Osteoblast (primary cell): ENCODE data around the gene AGBL1. TPM values are rescaled to one million over a fixed set of nuclear protein-coding genes. Genes with fewer than 3 reads are reported as not detected.

ENCODE experiments used
- DNase-seq: peaks from one replicate; pipeline ENCODE4 v3.0.0; 2011; ENCODE audit warnings: low spot score, mixed read lengths; ENCODE audit not compliant: insufficient read length; ENCODE audit errors: missing footprints
- H2AFZ ChIP-seq: 2 replicates; pipeline ENCODE4 v1.6.0; 2011; ENCODE audit warnings: mild to moderate bottlenecking, low read length
- H3K27ac ChIP-seq: 2 replicates; pipeline ENCODE4 v1.5.1; 2011; ENCODE audit warnings: mild to moderate bottlenecking, low read depth, low read length, moderate library complexity
- H3K27me3 ChIP-seq: 2 replicates; pipeline ENCODE4 v1.6.0; 2012; ENCODE audit warnings: mild to moderate bottlenecking, control low read depth, inconsistent platforms, low read length, moderate library complexity; ENCODE audit not compliant: insufficient read depth
- H3K36me3 ChIP-seq: 2 replicates; pipeline ENCODE4 v1.5.1; 2011; ENCODE audit warnings: mild to moderate bottlenecking, low read length, control low read depth, moderate library complexity; ENCODE audit not compliant: insufficient read depth
- H3K4me1 ChIP-seq: 2 replicates; pipeline ENCODE4 v1.5.1; 2011; ENCODE audit warnings: mild to moderate bottlenecking, low read length, control low read depth, moderate library complexity; ENCODE audit not compliant: insufficient read depth
- H3K4me2 ChIP-seq: 2 replicates; pipeline ENCODE4 v1.6.0; 2011; ENCODE audit warnings: mild to moderate bottlenecking, low read length; ENCODE audit not compliant: insufficient read depth
- H3K4me3 ChIP-seq: fragments of 200-600 bp; sonication (generic); 3 replicates; pipeline ENCODE4 v1.5.1; 2012; ENCODE audit warnings: mild to moderate bottlenecking, low read length, inconsistent platforms; ENCODE audit not compliant: insufficient read depth
- H3K79me2 ChIP-seq: 2 replicates; pipeline ENCODE4 v1.6.0; 2012; ENCODE audit warnings: mild to moderate bottlenecking, low read length, control low read depth, inconsistent platforms; ENCODE audit not compliant: insufficient read depth
- H3K9me3 ChIP-seq: 2 replicates; pipeline ENCODE4 v1.5.1; 2011; ENCODE audit warnings: low read depth, low read length, control low read depth
- H4K20me1 ChIP-seq: 2 replicates; pipeline ENCODE4 v1.6.0; 2012; ENCODE audit warnings: mild to moderate bottlenecking, low read length, control low read depth; ENCODE audit not compliant: insufficient read depth
- total RNA-seq: library from RNA; depleted of rRNA; stranded (reverse); fragments of >200 nt; gene quantifications from 2 replicates; pipeline ENCODE4 v1.2.3, GENCODE V29; 2012
- TF ChIP-seq, protein P1 (sequence below): IDR thresholded peaks from 2 replicates; pipeline ENCODE4 v1.5.1; 2011; ENCODE audit warnings: mild to moderate bottlenecking, low read depth, low read length, moderate library complexity; ENCODE audit errors: extremely low read depth

The AGBL1 gene
- total RNA-seq, 1 donor, result not detected

DNA sequence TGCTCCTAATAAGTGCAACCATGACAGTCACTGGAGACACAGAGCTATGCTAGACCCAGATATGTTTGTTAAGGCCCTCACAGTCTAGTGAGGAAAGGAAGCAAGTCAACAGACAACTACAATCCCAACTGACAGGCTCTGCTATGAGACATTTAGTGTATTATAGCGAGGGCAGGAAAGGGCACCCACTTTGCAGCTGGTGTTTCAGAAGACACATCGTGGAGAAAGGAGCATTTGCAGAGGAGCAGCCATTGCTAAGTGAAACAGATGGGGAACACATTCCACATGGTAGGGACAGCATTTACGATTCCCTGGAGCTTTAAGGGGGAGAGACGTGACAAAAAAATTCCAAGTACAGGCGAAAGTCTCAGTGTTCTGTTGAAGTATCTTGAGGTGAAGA lies 685.6 kb downstream of the AGBL1 start:
- TF ChIP-seq, protein P1, sequence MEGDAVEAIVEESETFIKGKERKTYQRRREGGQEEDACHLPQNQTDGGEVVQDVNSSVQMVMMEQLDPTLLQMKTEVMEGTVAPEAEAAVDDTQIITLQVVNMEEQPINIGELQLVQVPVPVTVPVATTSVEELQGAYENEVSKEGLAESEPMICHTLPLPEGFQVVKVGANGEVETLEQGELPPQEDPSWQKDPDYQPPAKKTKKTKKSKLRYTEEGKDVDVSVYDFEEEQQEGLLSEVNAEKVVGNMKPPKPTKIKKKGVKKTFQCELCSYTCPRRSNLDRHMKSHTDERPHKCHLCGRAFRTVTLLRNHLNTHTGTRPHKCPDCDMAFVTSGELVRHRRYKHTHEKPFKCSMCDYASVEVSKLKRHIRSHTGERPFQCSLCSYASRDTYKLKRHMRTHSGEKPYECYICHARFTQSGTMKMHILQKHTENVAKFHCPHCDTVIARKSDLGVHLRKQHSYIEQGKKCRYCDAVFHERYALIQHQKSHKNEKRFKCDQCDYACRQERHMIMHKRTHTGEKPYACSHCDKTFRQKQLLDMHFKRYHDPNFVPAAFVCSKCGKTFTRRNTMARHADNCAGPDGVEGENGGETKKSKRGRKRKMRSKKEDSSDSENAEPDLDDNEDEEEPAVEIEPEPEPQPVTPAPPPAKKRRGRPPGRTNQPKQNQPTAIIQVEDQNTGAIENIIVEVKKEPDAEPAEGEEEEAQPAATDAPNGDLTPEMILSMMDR, result no peak
- Histone ChIP-seq H2AFZ (no peak overlapping the region), H3K36me3 (no peaks in the 10 kb centered on the region), H3K4me1 (no peaks in the 10 kb centered on the region), H3K4me3 (no peak overlapping the region), H3K27ac (no peak overlapping the region), H4K20me1 (no peaks in the 10 kb centered on the region), H3K4me2 (no peak overlapping the region), H3K27me3 (no peaks in the 10 kb centered on the region), H3K79me2 (no peaks in the 10 kb centered on the region), H3K9me3 (no peaks in the 10 kb centered on the region)
- DNase-seq, result no peak

DNA sequence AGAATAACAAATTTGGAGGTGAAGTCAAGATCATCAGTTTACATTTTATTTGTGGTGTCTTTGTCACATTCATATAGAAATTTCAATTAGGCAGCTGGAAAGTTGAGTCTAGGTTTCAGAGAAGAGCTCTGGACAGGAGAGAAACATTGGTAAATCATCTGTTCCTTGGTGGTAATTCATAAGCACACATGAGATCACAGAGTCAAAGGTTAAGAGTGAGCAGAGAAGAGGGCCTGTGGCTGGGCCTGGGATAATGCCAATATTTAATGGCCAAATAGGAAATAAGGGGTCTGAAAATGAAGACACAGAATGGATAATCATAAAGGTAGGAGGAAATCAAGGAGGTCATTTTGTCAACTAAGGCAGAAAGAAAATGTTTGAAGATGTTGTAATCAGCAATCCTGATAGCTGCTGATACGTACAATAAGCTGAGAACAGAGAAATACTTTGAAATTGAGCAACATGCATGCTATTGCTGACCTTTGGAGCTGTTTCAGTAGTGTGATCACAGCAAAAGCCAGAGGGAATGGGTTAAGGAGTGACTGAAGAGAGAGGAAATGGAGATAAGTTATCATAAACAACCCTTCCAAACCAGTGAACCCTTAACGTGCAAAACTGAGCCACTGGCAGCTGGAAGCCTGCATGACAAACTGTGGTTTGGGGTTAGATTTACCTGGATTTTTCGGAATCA lies 692.8 kb downstream of the AGBL1 start:
- Histone ChIP-seq H3K4me2 (no peak overlapping the region), H3K36me3 (no peaks in the 10 kb centered on the region), H3K9me3 (no peaks in the 10 kb centered on the region), H3K27ac (no peak overlapping the region), H3K4me3 (no peak overlapping the region), H3K79me2 (no peaks in the 10 kb centered on the region), H3K27me3 (no peaks in the 10 kb centered on the region), H4K20me1 (no peaks in the 10 kb centered on the region), H3K4me1 (no peaks in the 10 kb centered on the region), H2AFZ (no peak overlapping the region)
- DNase-seq, result no peak
- TF ChIP-seq, protein P1, result no peak

GRCh38 chr15:86773736-86774135 lies 694.1 kb downstream of the AGBL1 start:
- DNase-seq, result no peak
- Histone ChIP-seq H3K36me3 (no peaks in the 10 kb centered on the region), H3K27me3 (no peaks in the 10 kb centered on the region), H2AFZ (no peak overlapping the region), H3K9me3 (no peaks in the 10 kb centered on the region), H3K27ac (no peak overlapping the region), H3K4me2 (no peak overlapping the region), H3K79me2 (no peaks in the 10 kb centered on the region), H3K4me1 (no peaks in the 10 kb centered on the region), H4K20me1 (no peaks in the 10 kb centered on the region), H3K4me3 (no peak overlapping the region)
- TF ChIP-seq, protein P1, result no peak

GRCh38 chr15:86776145-86776544 lies 696.5 kb downstream of the AGBL1 start:
- TF ChIP-seq, protein P1, result no peak
- H3K27me3 ChIP-seq, result no peaks in the 10 kb centered on the region

More at GRCh38 chr15:86776145-86776544, 696.5 kb downstream of the AGBL1 start:
- Histone ChIP-seq H3K79me2 (no peaks in the 10 kb centered on the region), H3K4me1 (no peaks in the 10 kb centered on the region), H3K36me3 (no peaks in the 10 kb centered on the region), H3K4me3 (no peak overlapping the region), H4K20me1 (no peaks in the 10 kb centered on the region), H2AFZ (no peak overlapping the region), H3K27ac (no peak overlapping the region), H3K9me3 (no peaks in the 10 kb centered on the region), H3K4me2 (no peak overlapping the region)
- no peak for DNase-seq
